Lower leg skin (tissue), 4 donors: ENCODE measurements around the gene PLGRKT. TPM values are rescaled to one million over a fixed set of nuclear protein-coding genes. Genes with fewer than 3 reads are reported as not detected.

Source experiments
- DNase-seq, 2 donors: peaks; one replicate each; pipeline ENCODE4 v3.0.0-alpha.2; 2019; ENCODE audit warnings: low spot score in 2 of 2
- H3K4me3 ChIP-seq: fragments of 200-600 bp; sonication (generic); 2 replicates; pipeline ENCODE4 v1.5.1; 2017; ENCODE audit warnings: mild to moderate bottlenecking, low read depth; ENCODE audit not compliant: poor library complexity, severe bottlenecking
- POLR2A ChIP-seq, 2 donors: fragments of 450-650 bp; IDR thresholded peaks; one replicate each; pipeline ENCODE4 v1.6.1; 2016 to 2017; ENCODE audit warnings: antibody characterized with exemption in 2 of 2, mild to moderate bottlenecking in 1 of 2, moderate library complexity in 1 of 2
- WGBS, 2 donors: methylation state at CpG; one replicate each; pipeline ENCODE4 v1.1.5; 2018; 5-methylcytosine and 5-hydroxymethylcytosine counted together
- intact Hi-C: fragments of 100-400 bp; cut with DNase I; formaldehyde crosslinking; loops from one replicate; pipeline ENCODE4 v1.15.0; 2023; ENCODE audit warnings: low total_unique reads
- total RNA-seq, 4 donors: library from RNA; depleted of rRNA; stranded (reverse); fragments of >200 nt; gene quantifications; one replicate each; pipeline ENCODE4 v1.1.0, GENCODE V29; 2016
- TF ChIP-seq, protein P1 (sequence below), 3 donors: fragments of 450-650 bp; IDR thresholded peaks; one replicate each; pipeline ENCODE4 v1.5.1; 2016; ENCODE audit warnings: antibody characterized with exemption in 3 of 3, mild to moderate bottlenecking in 3 of 3, moderate library complexity in 2 of 3

PLGRKT gene
- total RNA-seq, 4 donors from 2014 or later, result 6.1 to 15.3 (median 9.1) TPM

- TF ChIP-seq, protein P1, sequence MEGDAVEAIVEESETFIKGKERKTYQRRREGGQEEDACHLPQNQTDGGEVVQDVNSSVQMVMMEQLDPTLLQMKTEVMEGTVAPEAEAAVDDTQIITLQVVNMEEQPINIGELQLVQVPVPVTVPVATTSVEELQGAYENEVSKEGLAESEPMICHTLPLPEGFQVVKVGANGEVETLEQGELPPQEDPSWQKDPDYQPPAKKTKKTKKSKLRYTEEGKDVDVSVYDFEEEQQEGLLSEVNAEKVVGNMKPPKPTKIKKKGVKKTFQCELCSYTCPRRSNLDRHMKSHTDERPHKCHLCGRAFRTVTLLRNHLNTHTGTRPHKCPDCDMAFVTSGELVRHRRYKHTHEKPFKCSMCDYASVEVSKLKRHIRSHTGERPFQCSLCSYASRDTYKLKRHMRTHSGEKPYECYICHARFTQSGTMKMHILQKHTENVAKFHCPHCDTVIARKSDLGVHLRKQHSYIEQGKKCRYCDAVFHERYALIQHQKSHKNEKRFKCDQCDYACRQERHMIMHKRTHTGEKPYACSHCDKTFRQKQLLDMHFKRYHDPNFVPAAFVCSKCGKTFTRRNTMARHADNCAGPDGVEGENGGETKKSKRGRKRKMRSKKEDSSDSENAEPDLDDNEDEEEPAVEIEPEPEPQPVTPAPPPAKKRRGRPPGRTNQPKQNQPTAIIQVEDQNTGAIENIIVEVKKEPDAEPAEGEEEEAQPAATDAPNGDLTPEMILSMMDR (IDR thresholded peaks at IDR 0.05), result no peak
- TF ChIP-seq POLR2A (IDR thresholded peaks at IDR 0.05), result no peak
- intact Hi-C loops, result no loop called here
- no peak for DNase-seq
- 74 to 84% methylated on average over 4 of the region's 4 CpGs for WGBS, 2 donors
- no peak overlapping the region for H3K4me3 ChIP-seq
Measured at GRCh38 chr9:5459289-5459829, 21.6 kb upstream of the PLGRKT start.

DNA sequence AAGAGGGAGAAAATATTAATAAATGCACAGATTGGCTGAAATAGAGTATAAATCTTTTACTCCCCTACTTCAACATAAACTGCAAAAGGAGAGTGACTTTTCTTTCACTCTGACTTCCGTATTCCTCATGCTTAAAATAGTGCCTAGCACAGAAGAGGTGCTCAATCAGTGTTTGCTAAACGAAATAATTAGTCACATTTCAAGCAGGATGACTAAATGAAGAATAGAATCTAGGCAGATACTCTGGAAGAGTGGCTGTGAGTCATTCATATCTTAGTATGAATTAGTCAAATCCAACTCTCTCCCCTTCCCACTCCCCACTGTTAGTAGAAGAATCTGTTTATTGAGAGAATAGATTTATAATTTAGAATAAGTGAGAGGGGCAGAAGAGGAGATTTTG is 17.5 kb upstream of the PLGRKT start:
- intact Hi-C loops, result no loop called here
- 47 to 56% methylated on average over 2 of the region's 2 CpGs for WGBS, 2 donors
- DNase-seq, result no peak
- no peak for TF ChIP-seq POLR2A (IDR thresholded peaks at IDR 0.05)
- TF ChIP-seq, protein P1 (IDR thresholded peaks at IDR 0.05), result no peak
- H3K4me3 ChIP-seq, result no peak overlapping the region

GRCh38 chr9:5453673-5454072 is 15.9 kb upstream of the PLGRKT start:
- no peak overlapping the region for H3K4me3 ChIP-seq
- intact Hi-C loops, result no loop called here
- TF ChIP-seq, protein P1 (IDR thresholded peaks at IDR 0.05), result no peak
- TF ChIP-seq POLR2A (IDR thresholded peaks at IDR 0.05), result no peak
- 54 to 69% methylated on average over 2 of the region's 2 CpGs for WGBS, 2 donors
- no peak for DNase-seq

DNA sequence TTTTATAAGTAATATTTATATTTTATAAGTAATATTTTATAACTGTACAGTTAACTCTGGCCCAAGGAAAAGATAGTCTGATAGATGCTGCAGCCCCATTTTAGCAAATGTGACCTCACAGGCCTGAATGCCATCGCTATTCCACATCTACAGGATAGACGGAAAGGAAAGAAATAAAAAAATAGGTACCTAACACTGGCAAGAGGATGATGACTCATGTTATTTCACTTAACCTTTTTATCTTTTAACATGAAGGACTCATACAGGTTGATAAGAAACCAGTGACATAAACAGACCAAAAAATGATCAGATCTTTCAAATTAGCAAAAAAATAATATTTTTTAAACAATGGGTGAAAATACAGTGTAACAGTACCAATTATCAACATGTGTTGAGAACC is 15.3 kb upstream of the PLGRKT start:
- intact Hi-C loops, result no loop called here
- DNase-seq, result no peak
- no peak overlapping the region for H3K4me3 ChIP-seq
- TF ChIP-seq, protein P1 (IDR thresholded peaks at IDR 0.05), result no peak
- TF ChIP-seq POLR2A (IDR thresholded peaks at IDR 0.05), result no peak
- WGBS, 2 donors, result 67 to 74% methylated on average over 2 of the region's 2 CpGs

DNA sequence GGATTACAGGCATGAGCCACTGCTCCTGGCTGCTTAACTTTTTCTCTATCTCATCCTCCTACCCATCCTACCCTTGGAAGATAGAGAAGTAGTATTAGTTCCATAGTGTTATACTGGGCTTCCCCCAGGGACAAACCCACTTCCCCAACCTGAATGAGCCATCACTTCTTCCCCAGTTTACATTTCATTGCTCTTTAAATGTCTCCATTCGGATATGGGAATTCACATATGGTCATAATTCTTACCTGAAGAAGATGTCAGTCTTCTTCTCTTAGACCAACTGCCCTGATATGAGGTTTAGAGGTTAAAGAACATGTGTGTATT is 14.5 kb upstream of the PLGRKT start:
- H3K4me3 ChIP-seq, result no peak overlapping the region
- no peak for TF ChIP-seq POLR2A (IDR thresholded peaks at IDR 0.05)
- TF ChIP-seq, protein P1 (IDR thresholded peaks at IDR 0.05), result no peak
- DNase-seq, result no peak
- intact Hi-C loops, result no loop called here
- 88 to 96% methylated on average over 1 of the region's 1 CpG for WGBS, 2 donors
